GM12872 (cell line): Measurements from ENCODE around the gene TCERG1L.

Experiments used
- TF ChIP-seq, protein P1 (sequence below): IDR thresholded peaks from 3 replicates; pipeline ENCODE4 v1.5.1; 2011; ENCODE audit warnings: low read depth, mild to moderate bottlenecking, low read length, moderate library complexity; ENCODE audit not compliant: insufficient read depth

TCERG1L gene

DNA sequence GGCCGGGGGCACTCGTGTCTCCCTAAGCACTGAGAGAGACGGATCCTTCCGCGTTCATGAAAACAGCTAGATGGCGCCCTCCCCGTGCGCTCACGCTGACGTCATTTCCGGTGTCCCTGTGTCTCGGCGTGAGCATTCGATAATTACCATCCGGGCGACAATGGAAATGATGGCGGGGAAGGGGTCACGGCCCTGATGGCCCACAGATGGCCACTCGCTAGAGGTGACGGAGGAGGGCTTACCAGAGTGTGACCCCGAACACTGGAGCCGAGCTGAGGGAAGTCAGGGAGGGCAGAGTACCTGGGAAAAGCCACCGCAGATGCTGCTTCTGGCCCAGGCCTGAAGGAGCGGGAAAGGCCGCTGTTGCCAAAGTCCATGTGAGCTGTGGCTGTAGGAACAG is 222.9 kb downstream of the TCERG1L start:
- TF ChIP-seq, protein P1, sequence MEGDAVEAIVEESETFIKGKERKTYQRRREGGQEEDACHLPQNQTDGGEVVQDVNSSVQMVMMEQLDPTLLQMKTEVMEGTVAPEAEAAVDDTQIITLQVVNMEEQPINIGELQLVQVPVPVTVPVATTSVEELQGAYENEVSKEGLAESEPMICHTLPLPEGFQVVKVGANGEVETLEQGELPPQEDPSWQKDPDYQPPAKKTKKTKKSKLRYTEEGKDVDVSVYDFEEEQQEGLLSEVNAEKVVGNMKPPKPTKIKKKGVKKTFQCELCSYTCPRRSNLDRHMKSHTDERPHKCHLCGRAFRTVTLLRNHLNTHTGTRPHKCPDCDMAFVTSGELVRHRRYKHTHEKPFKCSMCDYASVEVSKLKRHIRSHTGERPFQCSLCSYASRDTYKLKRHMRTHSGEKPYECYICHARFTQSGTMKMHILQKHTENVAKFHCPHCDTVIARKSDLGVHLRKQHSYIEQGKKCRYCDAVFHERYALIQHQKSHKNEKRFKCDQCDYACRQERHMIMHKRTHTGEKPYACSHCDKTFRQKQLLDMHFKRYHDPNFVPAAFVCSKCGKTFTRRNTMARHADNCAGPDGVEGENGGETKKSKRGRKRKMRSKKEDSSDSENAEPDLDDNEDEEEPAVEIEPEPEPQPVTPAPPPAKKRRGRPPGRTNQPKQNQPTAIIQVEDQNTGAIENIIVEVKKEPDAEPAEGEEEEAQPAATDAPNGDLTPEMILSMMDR: no peak

DNA sequence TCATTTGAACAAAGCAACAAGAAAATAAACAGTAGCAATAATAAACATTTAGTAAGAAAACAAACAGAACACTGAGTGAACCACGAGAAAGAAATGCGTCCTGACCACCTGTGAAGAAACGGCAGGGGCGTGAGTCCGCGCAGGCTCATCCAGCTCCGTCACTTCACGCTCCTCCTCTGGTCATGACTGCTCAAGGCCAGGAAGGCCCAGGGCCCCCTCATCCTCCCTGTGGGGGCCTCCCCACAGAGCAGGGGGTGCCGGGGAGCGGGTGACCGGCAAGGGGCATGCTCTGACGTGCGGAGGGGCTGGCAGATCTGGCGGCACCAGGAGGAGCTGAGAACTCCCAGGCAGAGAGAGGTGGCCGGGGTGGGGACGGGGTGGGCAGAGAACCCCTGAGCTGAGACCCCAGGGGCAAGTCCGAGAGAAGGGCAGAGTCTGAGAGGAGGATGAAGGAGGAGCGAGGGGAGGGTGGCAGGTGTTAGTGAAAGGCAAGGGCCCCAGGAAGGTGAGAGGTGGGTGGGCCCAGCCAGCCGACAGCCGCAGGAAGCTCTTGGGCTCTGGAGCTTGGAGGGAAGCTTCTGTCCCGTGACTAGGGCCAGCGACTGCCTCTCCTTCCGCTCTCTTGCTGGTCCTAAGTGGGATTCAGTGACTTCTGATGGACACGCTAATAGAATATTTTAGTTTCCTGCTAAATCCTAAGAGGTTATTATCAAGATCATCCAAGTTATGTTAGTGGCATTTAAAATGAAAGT is 223.9 kb downstream of the TCERG1L start:
- TF ChIP-seq, protein P1: no peak

DNA sequence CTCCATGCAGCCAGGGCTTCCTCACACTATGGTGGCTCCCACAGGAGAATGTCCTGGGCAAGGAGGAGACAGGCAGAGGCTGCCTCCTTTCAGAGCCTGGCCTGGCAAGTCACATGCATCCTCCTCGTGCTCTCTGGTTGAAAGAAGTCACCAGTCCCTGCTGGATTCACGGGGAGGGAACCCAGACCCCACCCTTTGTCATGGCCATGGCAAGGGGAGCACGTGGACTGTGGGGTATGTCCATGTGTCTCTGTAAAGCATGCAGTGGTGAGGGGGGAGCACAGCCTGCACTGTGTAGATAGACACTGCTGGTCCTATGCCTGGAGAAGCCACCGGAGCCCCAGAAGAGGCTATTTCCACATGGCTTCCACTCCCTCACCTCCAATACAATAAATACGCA is 225.0 kb downstream of the TCERG1L start:
- TF ChIP-seq, protein P1: no peak

DNA sequence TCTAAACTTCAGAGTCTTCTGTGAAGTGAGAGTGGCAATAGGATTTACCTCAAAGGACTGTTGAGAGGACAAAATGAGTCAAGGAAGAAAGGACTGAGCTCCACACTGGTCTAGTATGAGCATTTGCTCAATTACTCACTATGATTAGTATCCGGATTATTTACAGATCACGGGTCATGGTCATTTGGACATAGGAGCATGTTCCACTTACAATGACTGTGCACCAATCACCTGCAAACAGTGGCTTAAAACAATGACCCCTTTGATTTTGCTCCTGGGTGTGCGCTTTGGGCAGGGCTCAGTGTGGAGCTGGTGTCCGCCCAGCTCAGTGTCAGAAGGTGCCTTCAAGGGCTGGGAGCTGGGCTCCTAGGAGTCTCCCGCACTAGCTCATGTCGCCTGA is 225.4 kb downstream of the TCERG1L start:
- TF ChIP-seq, protein P1: no peak

DNA sequence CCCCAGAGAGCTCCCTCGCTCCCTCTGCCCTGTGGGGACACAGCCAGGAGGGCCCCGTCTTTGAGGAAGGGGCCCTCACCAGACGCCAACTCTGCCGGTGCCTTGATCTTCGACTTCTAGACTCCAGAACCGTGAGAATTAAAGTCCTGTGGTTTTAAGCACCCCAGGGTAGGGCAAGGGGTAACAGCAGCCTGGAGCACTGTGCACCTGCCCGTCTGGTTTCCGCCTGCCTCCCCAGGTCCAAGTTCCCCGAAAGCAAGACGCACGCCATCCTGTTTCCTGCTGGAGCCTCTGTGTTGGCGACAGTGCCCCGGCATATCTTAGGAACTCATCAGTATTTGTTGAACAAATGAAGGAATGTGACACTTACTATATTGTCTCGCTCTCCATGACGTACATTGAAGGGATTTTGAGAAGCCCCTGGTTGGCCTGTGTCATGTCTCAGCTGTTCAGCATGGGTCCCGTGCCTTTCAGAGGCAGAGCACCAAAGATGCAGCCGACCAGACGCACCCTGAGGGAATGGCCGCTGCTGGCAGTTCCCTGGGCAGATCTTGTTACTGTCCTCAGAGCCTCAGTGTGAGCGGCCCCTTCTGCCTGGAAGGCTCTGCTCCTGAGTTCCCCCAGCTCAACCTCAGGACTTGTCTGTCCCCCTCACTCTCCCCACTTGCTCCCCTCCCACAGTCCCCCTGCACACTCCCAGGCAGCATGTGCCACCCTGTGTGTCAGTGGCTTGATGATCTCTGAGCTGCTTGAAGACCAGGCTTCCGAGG is 226.2 kb downstream of the TCERG1L start:
- TF ChIP-seq, protein P1: no peak

DNA sequence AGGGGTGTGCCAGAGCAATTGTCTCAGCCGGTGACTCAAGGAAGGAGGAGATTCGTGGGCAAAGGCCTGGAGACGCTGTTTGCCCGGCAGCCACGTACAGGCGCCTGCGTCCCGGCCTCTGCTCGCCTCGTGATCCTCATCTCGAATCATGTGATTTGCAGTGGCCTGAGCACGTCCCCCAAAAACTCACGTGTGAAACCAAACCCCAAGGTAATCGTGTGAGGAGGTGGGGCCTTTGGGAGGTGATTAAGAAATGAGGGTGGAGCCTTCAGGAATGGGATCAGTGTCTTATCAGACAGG is 226.8 kb downstream of the TCERG1L start:
- TF ChIP-seq, protein P1: no peak

DNA sequence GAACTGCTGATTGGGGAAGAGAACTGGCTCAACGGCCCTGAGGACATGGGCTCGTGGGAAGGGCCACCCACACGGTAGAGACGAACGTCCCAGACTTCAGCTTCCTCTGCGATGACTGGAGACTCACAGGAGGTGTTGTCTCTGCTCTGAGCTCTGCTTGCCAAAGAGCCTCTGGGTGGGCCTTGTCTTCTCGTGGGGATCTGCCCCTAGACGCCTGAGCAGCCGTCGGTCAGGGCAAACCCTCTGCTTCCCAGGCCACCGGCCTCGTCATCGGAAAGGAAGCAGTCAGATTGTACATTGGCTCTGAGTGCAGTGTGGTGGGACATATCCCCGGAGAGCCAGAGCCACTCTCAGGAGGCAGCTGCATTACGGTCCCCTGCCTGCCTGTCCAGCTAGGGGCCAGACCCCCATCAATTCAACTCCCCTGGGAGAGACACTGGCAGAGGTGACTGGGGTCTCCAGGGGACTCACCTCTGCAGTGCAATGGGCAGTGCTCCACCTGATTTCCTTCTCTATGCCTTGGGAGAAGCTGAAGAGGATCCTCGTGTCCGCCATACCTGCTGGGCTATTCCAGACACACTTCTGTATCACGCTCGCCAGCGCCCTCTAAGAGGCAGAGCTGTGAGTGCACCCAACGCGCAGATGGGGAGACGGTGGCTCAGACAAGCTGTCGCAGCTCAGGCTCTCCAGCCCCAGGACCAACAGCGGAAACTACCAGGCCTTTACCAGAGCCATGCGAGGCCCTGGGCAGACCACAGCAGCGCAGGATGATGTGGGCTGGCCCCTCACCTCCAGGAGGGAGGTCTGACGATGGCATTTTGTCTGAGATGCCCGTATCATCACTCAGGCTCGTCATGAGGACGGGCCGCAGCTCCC is 227.4 kb downstream of the TCERG1L start:
- TF ChIP-seq, protein P1: no peak
